Choroid plexus epithelial cell (primary cell): ENCODE measurements around the gene TMC1.

Experiments
- DNase-seq: peaks from one replicate; pipeline ENCODE4 v3.0.0-alpha.2; 2010; ENCODE audit warnings: low read depth
- H3K4me3 ChIP-seq: 2 replicates; pipeline ENCODE4 v1.5.1; 2011; ENCODE audit warnings: low read depth, mild to moderate bottlenecking, control low read depth, low read length, moderate library complexity
- TF ChIP-seq, protein P1 (sequence below): conservative IDR thresholded peaks from 2 replicates; pipeline ENCODE4 v1.5.1; 2011; ENCODE audit warnings: low read depth, mild to moderate bottlenecking, control low read depth, inconsistent platforms, low read length, moderate library complexity

TMC1 gene

GRCh38 chr9:72691671-72692070 lies 170.3 kb downstream of the TMC1 start:
- TF ChIP-seq, protein P1, sequence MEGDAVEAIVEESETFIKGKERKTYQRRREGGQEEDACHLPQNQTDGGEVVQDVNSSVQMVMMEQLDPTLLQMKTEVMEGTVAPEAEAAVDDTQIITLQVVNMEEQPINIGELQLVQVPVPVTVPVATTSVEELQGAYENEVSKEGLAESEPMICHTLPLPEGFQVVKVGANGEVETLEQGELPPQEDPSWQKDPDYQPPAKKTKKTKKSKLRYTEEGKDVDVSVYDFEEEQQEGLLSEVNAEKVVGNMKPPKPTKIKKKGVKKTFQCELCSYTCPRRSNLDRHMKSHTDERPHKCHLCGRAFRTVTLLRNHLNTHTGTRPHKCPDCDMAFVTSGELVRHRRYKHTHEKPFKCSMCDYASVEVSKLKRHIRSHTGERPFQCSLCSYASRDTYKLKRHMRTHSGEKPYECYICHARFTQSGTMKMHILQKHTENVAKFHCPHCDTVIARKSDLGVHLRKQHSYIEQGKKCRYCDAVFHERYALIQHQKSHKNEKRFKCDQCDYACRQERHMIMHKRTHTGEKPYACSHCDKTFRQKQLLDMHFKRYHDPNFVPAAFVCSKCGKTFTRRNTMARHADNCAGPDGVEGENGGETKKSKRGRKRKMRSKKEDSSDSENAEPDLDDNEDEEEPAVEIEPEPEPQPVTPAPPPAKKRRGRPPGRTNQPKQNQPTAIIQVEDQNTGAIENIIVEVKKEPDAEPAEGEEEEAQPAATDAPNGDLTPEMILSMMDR = no peak
- DNase-seq = no peak
- H3K4me3 ChIP-seq = no peak overlapping the region

- H3K4me3 ChIP-seq = no peak overlapping the region
- DNase-seq = no peak
- TF ChIP-seq, protein P1 = no peak
Observed at GRCh38 chr9:72695365-72695764, 174.0 kb downstream of the TMC1 start.

DNA sequence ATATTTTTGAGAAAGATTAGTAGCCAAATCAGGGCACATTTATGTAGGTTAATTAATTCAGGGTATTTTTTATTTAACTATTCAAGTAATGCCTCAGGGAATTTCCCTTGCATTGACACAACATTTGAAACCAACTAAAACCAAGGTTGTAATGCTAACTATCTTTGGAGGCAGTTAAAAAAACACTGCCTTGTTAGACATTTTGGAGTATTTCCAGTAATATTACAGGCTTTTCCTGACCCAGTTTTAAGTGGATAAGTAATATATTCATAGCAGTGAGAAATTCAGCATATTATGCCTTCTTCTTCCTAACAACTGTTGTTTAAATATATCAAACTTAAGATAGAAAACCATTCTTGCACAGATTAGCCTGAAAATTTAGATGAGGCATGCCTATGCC lies 175.1 kb downstream of the TMC1 start:
- no peak overlapping the region for H3K4me3 ChIP-seq
- TF ChIP-seq, protein P1 = no peak
- no peak for DNase-seq

GRCh38 chr9:72701510-72701909 lies 180.1 kb downstream of the TMC1 start:
- H3K4me3 ChIP-seq = no peak overlapping the region
- DNase-seq = no peak
- TF ChIP-seq, protein P1 = no peak

DNA sequence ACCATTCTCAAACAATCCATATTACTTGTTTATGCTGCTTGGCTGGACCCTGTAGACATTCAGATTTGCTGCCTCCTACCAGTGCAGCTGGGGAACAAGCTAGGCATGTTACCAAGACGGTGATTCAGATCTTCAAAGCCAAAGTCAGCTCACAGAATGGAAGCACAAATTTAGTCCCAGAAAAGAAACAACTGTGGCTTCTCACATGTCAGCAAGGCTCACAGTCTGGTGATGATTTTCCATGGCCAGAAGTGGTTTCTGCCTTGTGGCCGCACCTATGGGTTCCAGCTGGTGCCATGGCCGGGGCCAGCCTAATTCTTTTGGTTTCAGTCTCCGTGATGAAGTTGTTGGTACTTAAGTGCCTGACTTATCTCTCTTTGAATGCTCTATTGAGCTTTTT lies 182.2 kb downstream of the TMC1 start:
- DNase-seq = peak; percentile 2
- no peak overlapping the region for H3K4me3 ChIP-seq
- TF ChIP-seq, protein P1 = no peak

DNA sequence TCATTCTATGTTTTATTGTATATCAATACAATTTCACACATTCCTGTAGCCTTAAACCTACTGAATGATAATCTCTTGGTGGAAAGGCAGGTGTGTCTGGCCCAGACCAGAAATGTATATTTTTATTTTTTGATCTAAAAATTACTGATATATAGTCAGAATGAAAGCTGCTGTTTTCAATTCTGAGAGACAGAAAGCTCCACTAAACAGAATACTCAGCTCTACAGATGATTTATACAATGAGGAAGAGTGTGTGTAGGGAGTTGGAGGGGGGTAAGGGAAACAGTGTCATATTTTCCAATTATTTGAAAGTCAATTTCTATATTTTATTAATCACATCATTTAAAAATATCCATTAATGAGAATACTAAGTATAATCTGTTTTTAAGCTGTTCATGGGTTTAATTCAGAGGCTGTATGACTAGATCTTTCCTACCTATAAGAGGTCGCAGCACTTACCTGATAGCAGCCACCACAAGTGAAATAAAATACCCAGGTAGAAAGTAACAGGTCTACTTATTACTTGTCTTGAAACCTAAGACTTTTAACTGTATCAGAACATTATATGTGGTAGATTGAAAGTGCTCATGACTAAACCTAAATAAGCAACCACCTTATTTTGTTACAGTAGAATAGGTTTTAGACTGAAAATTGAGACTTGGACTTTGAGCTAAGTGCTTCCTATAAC lies 183.4 kb downstream of the TMC1 start:
- H3K4me3 ChIP-seq = no peak overlapping the region
- no peak for DNase-seq
- TF ChIP-seq, protein P1 = no peak

- TF ChIP-seq, protein P1 = no peak
- DNase-seq = no peak
- H3K4me3 ChIP-seq = no peak overlapping the region
Observed at GRCh38 chr9:72718503-72718902, 197.1 kb downstream of the TMC1 start.
